AG04450 (cell line): ENCODE data around the gene RAB35. TPM values are rescaled to one million over a fixed set of nuclear protein-coding genes. Genes with fewer than 3 reads are reported as not detected.
A peak's percentile ranks its signal among the peaks of the same experiment; 100 is the strongest.

Experiments used
- CTCF ChIA-PET: fragments of 300-600, 350-600 bp; formaldehyde crosslinking; extraction: SDS; loops from one replicate; lab custom pipeline; 2022; ENCODE audit warnings: antibody characterized with exemption, inconsistent platforms; lab: Charles Lee
- POLR2A ChIA-PET: fragments of 350-600 bp; formaldehyde crosslinking; extraction: SDS; loops from one replicate; lab custom pipeline; 2021; ENCODE audit warnings: antibody characterized with exemption, inconsistent platforms; lab: Yijun Ruan, JAX
- DNase-seq: peaks from one replicate; pipeline ENCODE4 v3.0.0-alpha.2; 2011; ENCODE audit warnings: low read depth, low spot score
- H3K27ac ChIP-seq: one replicate; pipeline ENCODE4 v1.5.1; 2012; ENCODE audit warnings: low read depth, low read length, control low read depth
- H3K27me3 ChIP-seq: one replicate; pipeline ENCODE4 v1.6.0; 2012; ENCODE audit warnings: low read length; ENCODE audit not compliant: control insufficient read depth, insufficient read depth
- H3K4me3 ChIP-seq: 2 replicates; pipeline ENCODE4 v1.5.1; 2011; ENCODE audit warnings: mild to moderate bottlenecking, low read depth, low read length, control low read depth
- H3K9me3 ChIP-seq: 2 replicates; pipeline ENCODE4 v1.5.1; 2012; ENCODE audit warnings: low read length; ENCODE audit not compliant: control insufficient read depth, insufficient read depth
- polyA plus RNA-seq: library from polyadenylated mRNA; depleted of rRNA; stranded (reverse); fragments of >200 nt; gene quantifications from 2 replicates; pipeline ENCODE4 v1.2.3, GENCODE V29; 2011
- TF ChIP-seq, protein P1 (sequence below): IDR thresholded peaks from 2 replicates; pipeline ENCODE4 v1.5.1; 2011; ENCODE audit warnings: low read depth, low read length, control low read depth, inconsistent platforms

RAB35 gene
- polyA plus RNA-seq, 1 experiment, result 64.9 TPM

DNA sequence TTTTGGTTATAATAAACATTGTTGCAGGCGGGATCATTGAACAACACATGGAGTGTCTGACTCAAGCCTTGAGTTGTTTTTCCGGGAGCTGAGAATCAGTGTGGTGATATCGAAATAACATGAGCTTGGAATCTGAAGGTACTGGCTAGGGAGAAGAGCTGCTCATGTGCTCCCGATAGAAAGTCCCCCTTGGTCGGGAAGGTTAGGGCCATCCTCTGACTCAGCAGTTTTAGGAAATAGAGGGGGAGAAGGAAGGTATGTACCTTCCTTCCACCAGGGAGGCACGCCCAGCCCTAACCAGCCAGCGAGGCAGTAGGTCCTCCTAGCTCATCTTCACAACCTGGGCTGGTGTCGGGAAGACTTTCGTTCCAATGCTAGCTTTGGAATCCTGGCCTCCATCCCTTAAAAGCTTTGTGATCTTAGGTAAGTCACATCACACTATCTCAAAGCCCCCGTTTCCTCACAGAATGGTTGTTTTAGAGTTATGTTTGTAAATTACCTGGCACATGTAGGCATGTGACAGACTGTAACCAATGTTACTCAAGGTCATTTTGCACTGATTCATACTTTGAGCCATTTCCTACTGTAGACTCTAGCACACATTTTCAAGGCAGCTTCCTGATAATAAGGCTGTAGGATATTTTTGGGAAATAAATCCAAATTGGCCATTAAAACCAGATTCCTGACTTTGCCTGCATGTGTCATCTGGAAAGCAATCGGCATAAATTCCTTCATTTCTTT lies 1.9 kb upstream of the RAB35 start:
- ChIA-PET CTCF (interaction anchor here (1.2 to 2.8 kb wide), 3 partner anchors 31 to 110 kb away, joined by 3 to 10 read pairs (median 6); partner anchors contain the start of gene RPLP0), POLR2A (interaction anchor here (1.0 to 3.8 kb wide), 4 partner anchors 21 to 83 kb away, joined by 3 to 34 read pairs (median 8); partner anchors contain the start of gene RPLP0)

DNA sequence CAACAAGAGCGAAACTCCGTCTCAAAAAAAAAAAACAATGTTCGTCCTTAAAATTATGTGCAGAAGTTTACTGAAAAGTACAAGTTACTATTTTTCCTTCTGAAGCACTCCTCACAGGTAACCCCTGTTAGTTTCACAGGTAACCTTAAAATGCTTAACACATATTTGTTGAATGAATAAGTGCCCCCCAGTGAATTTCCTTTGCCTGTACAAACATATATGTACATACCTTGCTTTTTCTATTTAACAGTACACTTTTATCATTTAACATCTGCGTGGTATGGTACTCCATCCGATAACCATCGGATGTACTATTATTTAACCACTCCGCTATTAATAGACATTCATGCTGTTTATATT lies 1.4 kb upstream of the RAB35 start:
- ChIA-PET CTCF (interaction anchor here (0.6 to 1.9 kb wide), 3 partner anchors 31 to 1985 kb away, joined by 3 to 6 read pairs (median 4); partner anchors contain the start of gene PXN), POLR2A (interaction anchor here (1.0 to 3.8 kb wide), 4 partner anchors 31 to 174 kb away, joined by 3 to 34 read pairs (median 8); partner anchors contain the start of genes GCN1, RNU4-1, RNU4-2 and RPLP0)
- Histone ChIP-seq H3K27ac (no peak overlapping the region), H3K4me3 (peak overlapping the region; percentile 92), H3K9me3 (no peaks in the 10 kb centered on the region; the same call in 1 of the 2 replicates), H3K27me3 (no peaks in the 10 kb centered on the region)
- no peak for DNase-seq
- TF ChIP-seq, protein P1, sequence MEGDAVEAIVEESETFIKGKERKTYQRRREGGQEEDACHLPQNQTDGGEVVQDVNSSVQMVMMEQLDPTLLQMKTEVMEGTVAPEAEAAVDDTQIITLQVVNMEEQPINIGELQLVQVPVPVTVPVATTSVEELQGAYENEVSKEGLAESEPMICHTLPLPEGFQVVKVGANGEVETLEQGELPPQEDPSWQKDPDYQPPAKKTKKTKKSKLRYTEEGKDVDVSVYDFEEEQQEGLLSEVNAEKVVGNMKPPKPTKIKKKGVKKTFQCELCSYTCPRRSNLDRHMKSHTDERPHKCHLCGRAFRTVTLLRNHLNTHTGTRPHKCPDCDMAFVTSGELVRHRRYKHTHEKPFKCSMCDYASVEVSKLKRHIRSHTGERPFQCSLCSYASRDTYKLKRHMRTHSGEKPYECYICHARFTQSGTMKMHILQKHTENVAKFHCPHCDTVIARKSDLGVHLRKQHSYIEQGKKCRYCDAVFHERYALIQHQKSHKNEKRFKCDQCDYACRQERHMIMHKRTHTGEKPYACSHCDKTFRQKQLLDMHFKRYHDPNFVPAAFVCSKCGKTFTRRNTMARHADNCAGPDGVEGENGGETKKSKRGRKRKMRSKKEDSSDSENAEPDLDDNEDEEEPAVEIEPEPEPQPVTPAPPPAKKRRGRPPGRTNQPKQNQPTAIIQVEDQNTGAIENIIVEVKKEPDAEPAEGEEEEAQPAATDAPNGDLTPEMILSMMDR, result no peak

More for the DNA sequence above, 1.9 kb upstream of the RAB35 start:
- TF ChIP-seq, protein P1, result no peak
- peak overlapping the region; percentile 77 for H3K27ac ChIP-seq
- H3K27me3 ChIP-seq, result no peaks in the 10 kb centered on the region
- peak overlapping the region; percentile 92 for H3K4me3 ChIP-seq
- no peaks in the 10 kb centered on the region; the same call in 1 of the 2 replicates for H3K9me3 ChIP-seq
- no peak for DNase-seq

DNA sequence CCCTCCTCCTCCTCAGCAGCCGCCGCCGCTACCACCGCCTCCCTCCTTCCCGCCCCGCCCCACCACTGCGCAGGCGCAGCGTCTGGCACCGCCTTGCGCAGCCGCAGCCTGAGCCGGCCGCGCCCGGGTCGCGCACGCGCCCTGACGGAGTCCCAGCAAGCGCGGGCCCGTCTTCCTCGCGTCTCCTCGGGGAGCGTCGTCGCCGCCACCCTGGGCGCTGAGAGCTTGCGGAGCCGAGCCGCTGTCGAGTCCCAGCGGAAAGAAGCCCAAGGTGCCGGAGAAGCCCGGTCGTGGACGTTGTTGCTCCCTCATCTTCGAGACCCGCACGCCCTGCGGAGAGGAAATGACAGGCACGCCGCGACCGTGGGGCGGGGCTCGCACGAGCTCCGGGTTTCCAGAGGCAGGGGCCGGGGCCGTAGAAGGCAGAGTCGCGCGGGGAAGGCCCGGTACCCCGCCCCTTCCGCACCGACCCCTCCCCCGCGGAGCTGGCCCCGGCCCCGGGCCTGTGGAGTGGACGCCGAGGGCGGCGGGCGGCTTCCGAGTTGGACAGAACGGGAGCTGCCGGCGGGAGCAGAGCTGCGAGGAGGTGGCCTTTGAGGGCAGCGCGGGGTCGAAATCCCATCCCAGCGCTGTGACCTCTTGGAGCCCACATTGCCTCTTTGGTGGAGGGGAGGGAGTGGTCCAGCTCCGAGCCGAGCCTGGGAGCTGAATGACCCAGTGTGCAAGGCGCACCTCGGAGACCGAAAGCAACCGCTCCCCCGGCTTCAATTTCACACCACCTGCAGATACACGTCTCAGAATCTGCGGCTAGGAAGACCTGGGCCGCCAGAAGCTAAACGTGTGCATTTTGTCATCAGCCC lies 469 bp upstream of the RAB35 start:
- H3K27me3 ChIP-seq, result no peaks in the 10 kb centered on the region
- POLR2A ChIA-PET, result interaction anchor here (0.6 to 3.8 kb wide), 9 partner anchors 9 to 175 kb away, joined by 3 to 34 read pairs (median 6); partner anchors contain the start of genes GCN1, RNU4-1, RNU4-2 and RPLP0
- H3K9me3 ChIP-seq, result no peaks in the 10 kb centered on the region; the same call in 1 of the 2 replicates
- H3K4me3 ChIP-seq, result peak overlapping the region; percentile 97
- H3K27ac ChIP-seq, result peak overlapping the region; percentile 93
- DNase-seq, result peak; percentile 74
- TF ChIP-seq, protein P1, result no peak
- CTCF ChIA-PET, result interaction anchor here (0.6 to 1.9 kb wide), 6 partner anchors 19 to 1984 kb away, joined by 3 to 6 read pairs (median 4); partner anchors contain the start of gene PXN

DNA sequence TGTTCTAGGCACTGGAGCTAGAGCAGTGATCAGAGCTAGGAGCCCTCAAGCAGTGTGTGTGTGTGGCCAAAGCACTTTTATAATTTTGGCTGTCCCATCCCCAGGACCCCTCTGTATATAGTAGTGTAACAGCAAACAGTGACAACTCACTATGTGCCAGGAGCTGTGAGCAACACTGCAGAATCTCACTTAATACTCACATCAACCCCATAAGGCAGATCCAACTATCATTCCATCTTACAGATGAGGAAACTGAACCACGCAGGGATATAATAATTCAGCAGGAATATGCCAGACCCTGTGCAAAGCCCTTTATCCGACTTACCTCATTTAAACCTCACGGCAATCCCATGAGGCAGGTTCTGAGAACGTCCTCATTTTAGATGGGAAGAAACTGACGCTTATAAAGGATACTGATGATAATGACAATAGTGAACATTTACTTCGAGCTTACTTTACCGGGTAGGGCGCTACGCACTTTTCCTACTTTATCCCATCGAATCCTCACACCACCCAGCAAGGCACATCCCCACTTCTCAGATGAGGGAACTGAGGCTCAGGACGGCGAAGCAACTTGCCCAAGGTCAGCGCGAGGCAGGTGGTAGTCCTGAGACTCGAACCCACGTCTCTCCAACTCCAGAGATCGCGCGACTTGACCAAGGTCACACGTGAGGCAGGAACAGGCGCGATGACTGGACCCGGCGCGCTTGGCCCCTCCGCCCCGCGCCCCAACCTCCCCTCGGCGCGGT lies 687 bp downstream of the RAB35 start:
- POLR2A ChIA-PET, result interaction anchor here (0.6 to 3.8 kb wide), 5 partner anchors 12 to 176 kb away, joined by 3 to 34 read pairs (median 12); partner anchors contain the start of genes RNU4-1, RNU4-2 and RPLP0
- no peak for DNase-seq
- no peaks in the 10 kb centered on the region; the same call in 1 of the 2 replicates for H3K9me3 ChIP-seq
- CTCF ChIA-PET, result no interaction called here
- no peaks in the 10 kb centered on the region for H3K27me3 ChIP-seq
- H3K4me3 ChIP-seq, result peak overlapping the region; percentile 97
- TF ChIP-seq, protein P1, result no peak
- no peak overlapping the region for H3K27ac ChIP-seq
